DND-41 (cell line): ENCODE results near the gene KLK15.

Experiments
- CTCF ChIP-seq: IDR thresholded peaks from 2 replicates; pipeline ENCODE4 v1.5.1; 2012; ENCODE audit warnings: borderline replicate concordance, low read length, moderate library complexity, mild to moderate bottlenecking; ENCODE audit not compliant: poor library complexity, severe bottlenecking; ENCODE audit errors: extremely low read depth
- EZH2 ChIP-seq: IDR thresholded peaks from 3 replicates; pipeline ENCODE4 v1.6.1; 2012; ENCODE audit warnings: borderline replicate concordance, low read depth, mild to moderate bottlenecking, moderate library complexity, low read length, inconsistent platforms; ENCODE audit not compliant: severe bottlenecking

GRCh38 chr19:50822661-50823208 is 10.6 kb downstream of the KLK15 start:
- no peak for TF ChIP-seq EZH2
- no peak for TF ChIP-seq CTCF
